Measurements from ENCODE around the gene GFRAL.
A peak's percentile ranks its signal among the peaks of the same experiment; 100 is the strongest.

GFRAL gene

DNA sequence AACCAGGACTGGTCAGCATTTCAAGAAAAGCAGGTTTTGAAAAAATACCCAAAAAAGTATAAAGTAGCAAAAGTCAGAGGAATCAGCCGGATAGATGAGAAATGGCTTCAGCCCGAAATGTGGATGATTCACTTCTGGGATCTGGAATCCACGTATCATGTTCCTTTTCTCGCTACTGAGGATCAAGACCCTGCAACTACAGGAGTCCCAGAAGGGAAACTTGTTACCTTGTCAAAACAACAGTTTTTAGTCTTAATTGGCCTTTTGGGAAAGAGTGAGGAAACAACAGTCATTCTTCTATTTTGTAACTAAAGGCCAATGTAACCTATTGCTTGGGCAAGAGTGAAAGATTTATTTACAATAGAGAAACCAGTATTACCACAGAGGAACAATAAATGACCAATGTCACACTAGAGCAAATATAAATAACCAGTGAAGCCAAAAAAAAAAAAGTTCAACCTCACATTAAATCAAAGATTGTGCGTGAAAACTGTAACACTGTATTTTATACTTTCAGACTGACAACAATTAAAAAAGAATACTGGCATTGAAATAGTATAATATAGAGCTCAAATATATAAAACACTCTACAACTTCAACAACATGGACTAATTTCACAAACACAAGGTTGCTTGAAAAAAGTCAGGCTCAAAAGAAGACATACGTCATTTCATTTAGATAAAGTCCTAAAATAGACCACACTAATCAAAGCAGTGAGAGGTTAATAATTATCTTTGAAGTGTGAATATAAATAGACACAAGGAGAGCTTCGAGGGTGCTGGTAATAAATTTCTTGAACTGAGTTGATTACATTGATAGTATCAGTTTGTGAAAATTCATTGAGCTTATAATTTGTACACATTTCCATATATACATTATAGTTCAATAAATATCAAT, 116.2 kb downstream of the GFRAL start:
- H3K4me3 ChIP-seq (ENCODE audit: control insufficient read depth, low read depth, low read length) = no peak overlapping the region
- DNase-seq (ENCODE audit: low read depth) = peak; percentile 39

DNA sequence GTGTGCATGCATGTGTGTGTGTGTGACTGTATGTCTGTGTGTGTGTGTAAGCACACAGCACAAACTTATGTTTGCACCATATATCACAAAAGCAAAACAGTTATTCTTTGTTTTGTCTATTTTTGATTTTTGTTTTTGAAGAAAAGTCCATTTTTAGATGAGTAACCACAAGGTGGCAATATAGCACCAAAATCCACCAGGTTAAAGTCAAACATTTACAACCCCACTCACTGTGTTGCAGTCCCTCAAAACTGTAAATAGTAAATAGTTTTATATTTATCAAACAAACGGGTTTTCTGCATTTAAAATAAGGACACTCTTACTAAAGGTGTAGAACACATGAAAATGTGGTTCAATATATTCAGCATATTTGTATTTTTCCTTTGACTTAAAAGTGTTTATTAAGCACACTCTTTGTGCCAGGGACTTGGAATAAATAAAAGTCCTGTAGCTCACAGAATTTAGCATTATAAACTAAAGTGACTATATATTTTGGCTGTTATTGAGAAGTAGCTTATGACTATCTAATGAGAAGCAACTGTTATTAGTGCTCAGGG, 118.5 kb downstream of the GFRAL start:
- DNase-seq (ENCODE audit: low read depth) = peak; percentile 58
- TF ChIP-seq, protein P1, sequence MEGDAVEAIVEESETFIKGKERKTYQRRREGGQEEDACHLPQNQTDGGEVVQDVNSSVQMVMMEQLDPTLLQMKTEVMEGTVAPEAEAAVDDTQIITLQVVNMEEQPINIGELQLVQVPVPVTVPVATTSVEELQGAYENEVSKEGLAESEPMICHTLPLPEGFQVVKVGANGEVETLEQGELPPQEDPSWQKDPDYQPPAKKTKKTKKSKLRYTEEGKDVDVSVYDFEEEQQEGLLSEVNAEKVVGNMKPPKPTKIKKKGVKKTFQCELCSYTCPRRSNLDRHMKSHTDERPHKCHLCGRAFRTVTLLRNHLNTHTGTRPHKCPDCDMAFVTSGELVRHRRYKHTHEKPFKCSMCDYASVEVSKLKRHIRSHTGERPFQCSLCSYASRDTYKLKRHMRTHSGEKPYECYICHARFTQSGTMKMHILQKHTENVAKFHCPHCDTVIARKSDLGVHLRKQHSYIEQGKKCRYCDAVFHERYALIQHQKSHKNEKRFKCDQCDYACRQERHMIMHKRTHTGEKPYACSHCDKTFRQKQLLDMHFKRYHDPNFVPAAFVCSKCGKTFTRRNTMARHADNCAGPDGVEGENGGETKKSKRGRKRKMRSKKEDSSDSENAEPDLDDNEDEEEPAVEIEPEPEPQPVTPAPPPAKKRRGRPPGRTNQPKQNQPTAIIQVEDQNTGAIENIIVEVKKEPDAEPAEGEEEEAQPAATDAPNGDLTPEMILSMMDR (conservative IDR thresholded peaks at IDR 0.05; ENCODE audit: control insufficient read depth, insufficient read depth, low read depth, low read length) = peak; percentile 65
- H3K4me3 ChIP-seq (ENCODE audit: control insufficient read depth, low read depth, low read length) = no peak overlapping the region

More for the DNA sequence above, 116.2 kb downstream of the GFRAL start:
- TF ChIP-seq, protein P1 (conservative IDR thresholded peaks at IDR 0.05; ENCODE audit: control insufficient read depth, insufficient read depth, low read depth, low read length) = no peak

DNA sequence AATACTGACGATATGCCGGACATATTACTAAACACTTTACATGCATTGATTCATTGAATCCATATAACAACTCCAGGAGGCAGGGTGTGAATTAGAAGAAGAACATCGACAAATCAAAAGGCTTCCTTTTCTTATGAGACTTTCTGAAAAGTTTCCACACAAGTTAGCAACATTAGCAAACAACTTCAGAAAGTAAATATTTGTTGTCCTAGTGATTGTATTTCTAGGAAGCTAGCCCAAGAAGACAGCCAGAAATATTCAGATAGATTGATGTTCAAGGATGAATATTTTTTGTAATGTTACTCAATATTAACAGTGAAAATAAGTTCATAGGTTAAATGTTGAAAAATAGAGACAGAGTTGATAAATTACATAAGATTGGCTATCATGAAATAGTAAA, 120.6 kb downstream of the GFRAL start:
- TF ChIP-seq, protein P1 (conservative IDR thresholded peaks at IDR 0.05; ENCODE audit: control insufficient read depth, insufficient read depth, low read depth, low read length) = no peak
- H3K4me3 ChIP-seq (ENCODE audit: control insufficient read depth, low read depth, low read length) = no peak overlapping the region
- no peak for DNase-seq (ENCODE audit: low read depth)

DNA sequence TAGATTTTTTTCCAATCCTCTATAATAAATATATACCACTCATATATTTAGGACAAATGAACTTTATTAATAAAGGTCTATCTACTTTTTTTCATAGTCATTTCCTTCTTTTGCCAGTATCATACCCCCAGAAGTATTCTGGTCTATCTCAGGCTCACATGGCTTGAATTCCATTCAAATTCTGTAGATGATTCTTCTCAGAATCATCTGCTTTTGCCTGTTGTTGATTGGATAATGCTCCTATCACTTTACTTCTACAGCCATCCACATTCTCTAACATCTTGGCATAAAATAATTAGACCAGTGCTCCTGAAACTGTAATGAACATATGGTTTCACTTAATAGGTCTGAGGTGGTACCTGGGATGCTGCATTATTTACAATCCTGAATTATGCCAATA, 121.2 kb downstream of the GFRAL start:
- TF ChIP-seq, protein P1 (conservative IDR thresholded peaks at IDR 0.05; ENCODE audit: control insufficient read depth, insufficient read depth, low read depth, low read length) = no peak
- DNase-seq (ENCODE audit: low read depth) = no peak

DNA sequence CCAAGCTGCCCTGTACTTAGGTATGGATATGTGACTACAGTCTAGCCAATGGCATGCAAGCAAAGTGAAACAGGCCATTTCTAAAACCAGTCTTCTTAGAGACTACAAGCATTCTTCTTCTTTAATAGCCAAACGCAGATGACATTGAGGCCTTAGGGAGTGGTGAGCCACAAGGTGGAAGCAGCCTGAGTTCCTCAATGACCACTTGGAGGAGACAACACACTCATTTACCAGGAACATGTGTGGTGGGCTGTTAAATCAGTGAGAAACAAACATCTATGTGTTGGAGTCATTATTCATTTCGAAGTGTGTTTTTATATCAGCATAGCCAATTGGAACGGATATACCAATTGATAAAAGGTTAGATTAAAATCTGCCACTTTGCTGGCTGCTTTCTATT, 122.0 kb downstream of the GFRAL start:
- peak; percentile 37 for DNase-seq (ENCODE audit: low read depth)
- H3K4me3 ChIP-seq (ENCODE audit: control insufficient read depth, low read depth, low read length) = no peak overlapping the region
- TF ChIP-seq, protein P1 (conservative IDR thresholded peaks at IDR 0.05; ENCODE audit: control insufficient read depth, insufficient read depth, low read depth, low read length) = peak; percentile 25

More for the DNA sequence above, 121.2 kb downstream of the GFRAL start:
- H3K4me3 ChIP-seq (ENCODE audit: control insufficient read depth, low read depth, low read length) = no peak overlapping the region

DNA sequence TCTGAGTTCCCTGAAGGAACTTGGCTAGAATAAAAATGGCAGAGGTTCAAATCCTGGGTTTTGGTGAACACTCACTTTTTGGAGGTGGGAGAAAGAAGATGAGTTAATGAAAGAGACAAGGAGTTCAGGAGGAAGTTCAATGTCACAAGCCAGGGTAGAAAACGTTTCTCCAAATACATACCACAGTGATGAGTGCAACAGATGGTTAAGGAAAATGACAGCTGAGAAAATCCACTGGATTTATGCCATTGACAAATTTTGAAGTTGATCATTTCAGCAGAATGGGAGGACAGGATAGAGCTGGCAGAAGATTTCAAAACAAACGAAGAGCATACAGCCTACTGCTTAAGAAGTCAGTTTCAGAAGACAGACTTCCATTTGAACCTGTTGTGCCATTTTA, 122.7 kb downstream of the GFRAL start:
- no peak overlapping the region for H3K4me3 ChIP-seq (ENCODE audit: control insufficient read depth, low read depth, low read length)
- DNase-seq (ENCODE audit: low read depth) = peak; percentile 56
- TF ChIP-seq, protein P1 (conservative IDR thresholded peaks at IDR 0.05; ENCODE audit: control insufficient read depth, insufficient read depth, low read depth, low read length) = no peak

Data from fibroblast of mammary gland (primary cell).